Measurements from ENCODE around the gene SUPT20HL1.

DNA sequence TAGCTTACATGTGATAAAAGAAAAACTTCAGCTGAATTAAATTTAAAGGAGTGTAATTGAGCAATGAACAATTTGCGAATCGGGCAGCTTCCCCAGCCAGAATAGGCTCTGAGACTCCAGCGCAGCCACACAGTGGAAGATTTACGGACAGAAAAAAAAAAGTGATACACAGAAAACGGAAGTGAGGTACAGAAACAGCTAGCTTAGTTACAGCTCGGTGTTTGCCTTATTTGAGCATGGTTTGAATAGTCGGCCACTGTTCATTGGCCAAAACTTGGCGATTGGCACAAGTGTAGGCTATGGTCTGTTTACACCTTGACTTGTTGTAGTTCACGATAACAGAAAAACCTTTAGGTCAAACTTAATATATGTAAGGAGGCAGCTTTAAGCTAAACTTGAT is 16.7 kb upstream of the SUPT20HL1 start:
- TF ChIP-seq, protein P1, sequence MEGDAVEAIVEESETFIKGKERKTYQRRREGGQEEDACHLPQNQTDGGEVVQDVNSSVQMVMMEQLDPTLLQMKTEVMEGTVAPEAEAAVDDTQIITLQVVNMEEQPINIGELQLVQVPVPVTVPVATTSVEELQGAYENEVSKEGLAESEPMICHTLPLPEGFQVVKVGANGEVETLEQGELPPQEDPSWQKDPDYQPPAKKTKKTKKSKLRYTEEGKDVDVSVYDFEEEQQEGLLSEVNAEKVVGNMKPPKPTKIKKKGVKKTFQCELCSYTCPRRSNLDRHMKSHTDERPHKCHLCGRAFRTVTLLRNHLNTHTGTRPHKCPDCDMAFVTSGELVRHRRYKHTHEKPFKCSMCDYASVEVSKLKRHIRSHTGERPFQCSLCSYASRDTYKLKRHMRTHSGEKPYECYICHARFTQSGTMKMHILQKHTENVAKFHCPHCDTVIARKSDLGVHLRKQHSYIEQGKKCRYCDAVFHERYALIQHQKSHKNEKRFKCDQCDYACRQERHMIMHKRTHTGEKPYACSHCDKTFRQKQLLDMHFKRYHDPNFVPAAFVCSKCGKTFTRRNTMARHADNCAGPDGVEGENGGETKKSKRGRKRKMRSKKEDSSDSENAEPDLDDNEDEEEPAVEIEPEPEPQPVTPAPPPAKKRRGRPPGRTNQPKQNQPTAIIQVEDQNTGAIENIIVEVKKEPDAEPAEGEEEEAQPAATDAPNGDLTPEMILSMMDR (IDR thresholded peaks at IDR 0.05) = no peak
- TF ChIP-seq POLR2A (IDR thresholded peaks at IDR 0.05) = no peak
